HG03066 (cell line): ENCODE measurements around the gene TRMT61B.

Experiments used
- ATAC-seq: cut with Tn5 transposase; IDR thresholded peaks from one replicate; pipeline ENCODE4 v1.9.1; 2021; ENCODE audit warnings: low read depth; ENCODE audit not compliant: unreplicated experiment

Gene TRMT61B

DNA sequence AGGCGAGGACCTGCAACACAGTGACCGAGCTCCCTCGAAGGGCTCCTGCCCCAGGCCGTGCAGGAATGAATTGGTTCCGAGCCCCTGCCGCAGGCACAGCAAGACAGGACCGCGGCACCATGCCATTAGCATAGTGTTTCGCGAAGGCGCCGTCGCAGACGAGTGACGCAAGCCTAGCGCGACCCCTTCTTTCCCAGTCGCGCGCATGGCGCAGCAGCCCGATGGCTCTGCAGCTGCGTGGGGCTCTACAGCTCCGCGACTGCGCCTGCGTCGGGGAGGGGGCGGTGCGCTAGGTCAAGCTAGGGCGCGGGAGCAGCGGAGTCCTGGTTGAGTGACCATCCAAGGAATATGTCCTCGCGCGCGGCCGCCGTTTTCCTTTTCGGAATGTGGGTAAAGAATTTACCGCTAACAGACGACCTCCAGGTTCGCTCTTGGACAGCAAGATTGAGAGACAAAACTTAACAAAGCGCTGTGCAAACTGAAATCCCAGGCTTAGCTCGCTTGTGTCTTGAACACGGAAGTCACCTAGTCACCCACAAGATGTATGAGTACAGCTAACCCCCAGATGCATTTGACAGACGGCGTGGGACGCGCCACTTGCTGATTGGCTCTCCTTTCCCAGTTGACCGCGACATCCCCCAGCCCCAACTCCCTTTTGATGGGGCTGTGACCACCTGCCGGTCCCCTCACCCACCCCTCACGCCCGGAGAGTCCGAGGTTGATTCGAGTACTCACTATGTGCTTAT is at the start of gene TRMT61B:
Gene TRMT61B, minus strand, starts transcription at position 164 of the 746 bp plus-strand sequence. Its CDS starts 32 bp downstream, at position 132.
- ATAC-seq = peak; percentile 98

DNA sequence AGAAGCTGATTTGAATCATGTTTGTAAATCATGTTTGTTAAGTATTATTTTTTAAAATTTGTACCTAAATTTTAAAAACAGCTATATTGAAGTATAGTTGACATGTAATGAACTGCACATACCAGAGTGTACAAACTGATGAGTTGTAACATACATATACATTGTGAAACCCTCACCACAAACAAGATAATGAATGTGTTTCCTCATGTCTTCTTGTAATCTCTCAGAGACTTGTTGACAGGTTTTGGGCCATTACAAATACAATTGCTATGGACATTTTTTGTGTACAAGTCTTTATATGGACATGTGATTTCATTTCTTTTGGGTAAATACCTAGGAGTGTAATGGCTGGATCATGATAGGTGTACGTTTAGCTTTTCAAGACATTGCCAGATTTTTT is 45.8 kb upstream of the TRMT61B start:
- no peak for ATAC-seq

DNA sequence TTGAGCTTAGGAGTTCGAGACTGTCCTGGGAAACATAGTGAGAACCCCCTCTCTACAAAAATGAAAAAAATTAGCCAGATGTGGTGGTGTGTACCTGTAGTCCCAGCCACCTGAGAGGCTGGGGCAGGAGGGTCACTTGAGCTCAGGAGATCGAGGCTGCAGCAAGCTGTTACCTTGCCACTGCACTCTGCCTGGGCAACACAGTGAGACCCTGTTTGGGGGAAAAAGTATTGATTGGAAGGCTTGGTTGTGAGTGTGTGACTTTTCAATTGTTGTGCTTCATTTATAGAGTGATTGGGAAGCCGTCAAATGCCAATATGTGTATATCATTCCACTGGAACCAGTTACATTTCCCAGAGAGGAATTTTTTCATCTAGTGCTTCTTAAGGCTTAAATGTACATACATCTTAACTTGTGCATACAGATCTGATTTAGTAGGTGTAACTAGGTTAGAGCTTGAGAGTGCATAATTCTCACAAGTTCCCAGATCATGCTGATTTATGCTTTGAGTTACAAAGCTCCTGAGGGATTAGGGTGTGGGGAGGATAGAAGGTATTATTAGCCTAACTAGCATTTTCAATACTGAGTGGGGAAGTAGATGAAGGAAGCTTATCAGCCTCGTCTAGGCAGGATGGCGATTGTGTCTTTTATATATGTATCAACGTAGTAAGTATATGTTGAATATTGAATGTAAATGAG is 39.7 kb upstream of the TRMT61B start:
- ATAC-seq = no peak

DNA sequence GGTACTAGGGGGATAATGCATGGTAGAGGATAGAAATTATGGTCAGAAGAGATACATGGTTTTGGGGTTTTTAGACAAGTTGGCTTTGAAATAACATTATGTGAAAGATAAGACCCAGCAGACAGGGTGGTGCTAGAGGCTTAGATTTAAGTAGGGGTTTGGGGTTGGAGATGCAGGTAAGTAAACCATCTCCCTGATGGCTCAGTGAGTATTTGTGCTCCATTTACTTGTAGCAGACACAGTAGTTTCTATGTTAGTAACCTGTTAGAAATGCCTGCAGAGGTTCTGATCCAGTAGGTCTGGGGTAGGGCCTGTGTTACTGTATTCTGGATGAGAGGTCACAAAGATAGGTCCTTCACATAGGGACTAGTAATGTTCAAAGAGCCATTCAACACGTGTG is 38.1 kb upstream of the TRMT61B start:
- ATAC-seq = no peak

DNA sequence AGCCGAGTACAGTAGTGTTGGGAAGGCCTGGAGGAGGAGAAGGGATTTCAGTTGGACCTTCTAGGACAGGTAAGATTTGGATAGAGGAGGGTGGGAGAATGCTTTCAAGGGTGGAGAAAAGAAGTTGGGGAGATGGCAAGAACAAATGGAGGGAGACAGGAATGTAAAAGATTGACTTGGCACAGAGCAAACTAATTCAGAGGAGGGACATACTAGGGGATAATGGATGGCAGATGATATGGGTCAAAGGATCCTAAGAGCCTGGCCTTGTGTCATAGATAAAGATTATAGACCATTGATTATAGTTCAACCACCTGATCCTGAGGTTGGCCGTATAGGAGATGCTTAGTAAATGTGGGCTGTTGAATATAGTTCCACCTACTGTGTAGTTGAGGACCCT is 36.7 kb upstream of the TRMT61B start:
- no peak for ATAC-seq

DNA sequence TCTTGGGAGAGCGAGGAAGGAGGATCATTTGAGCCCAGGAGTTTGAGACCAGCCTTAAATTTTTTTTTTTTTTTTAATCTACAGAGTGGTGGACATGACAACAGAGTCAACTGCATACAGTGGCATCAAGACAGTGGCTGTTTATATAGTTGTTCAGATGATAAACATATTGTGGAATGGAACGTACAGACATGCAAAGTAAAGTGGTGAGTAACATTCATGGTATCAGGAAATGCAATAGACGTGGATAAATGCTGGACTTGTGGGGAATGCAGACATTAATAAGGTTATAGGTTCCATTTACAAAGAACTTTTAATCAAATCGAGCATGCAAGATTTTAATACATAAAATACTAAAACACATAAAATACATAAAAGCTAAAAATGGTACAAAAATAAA is 36.3 kb upstream of the TRMT61B start:
- ATAC-seq = no peak

DNA sequence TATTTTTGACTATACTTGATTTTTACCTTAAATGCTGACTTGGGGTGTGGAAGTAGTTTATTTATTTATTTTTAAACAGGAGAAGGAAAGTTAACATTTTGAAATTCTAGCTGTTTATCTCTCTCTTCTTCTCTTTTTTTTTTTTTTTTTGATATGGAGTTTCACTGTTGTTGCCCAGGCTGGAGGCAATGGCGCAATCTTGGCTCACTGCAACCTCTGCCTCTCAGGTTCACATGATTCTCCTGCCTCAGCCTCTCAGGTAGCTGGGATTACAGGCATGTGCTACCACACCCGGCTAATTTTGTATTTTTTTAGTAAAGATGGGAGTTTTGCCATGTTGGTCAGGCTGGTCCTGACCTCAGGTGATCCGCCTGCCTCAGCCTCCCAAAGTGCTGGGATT is 35.4 kb upstream of the TRMT61B start:
- no peak for ATAC-seq

DNA sequence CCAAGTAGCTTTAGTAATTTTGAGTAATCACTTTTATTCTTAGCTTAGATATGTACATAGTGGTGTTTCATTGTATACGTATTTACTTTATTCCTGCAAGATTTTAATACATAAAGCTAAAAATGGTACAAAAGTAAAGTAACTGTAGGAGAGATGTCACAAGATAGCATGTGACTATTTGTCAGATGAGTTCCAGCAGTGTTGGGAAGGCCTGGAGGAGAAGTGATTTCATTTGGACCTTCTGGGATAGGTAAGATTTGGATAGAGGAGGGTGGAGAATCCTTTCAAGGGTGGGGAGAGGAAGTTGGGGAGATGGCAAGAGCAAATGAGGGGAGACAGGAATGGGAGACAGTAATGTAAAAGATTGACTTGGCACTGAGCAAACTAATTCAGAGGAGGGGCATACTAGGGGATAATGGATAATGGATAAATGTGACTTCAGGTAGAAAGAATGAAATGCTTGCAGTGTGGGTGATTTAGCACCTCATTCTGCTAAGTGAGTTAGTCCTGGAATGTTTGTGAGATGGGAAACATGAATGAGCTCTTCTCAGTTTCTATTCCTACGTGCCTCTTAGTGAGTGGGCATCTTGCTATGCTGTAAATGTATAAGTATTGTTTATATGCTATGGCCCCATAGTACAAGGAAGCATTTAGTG is 34.8 kb upstream of the TRMT61B start:
- no peak for ATAC-seq

DNA sequence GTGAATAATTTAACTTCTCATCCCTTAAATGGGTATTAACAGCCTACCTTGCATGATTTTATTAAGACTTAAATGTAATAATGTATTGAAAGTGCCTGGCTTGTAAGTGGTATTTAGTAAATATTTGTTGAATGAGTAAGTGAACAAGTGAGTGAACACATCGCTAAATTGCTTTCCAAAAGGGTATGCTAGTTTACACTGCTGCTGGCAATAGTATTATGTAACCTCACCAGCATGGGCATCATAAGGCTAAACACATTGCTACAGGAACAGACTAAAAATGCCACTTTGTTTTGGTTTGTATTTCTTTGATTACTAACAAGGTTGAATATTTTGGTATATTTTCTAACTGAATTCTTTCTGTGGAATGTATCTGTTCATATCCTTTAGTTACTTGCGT is 34.2 kb upstream of the TRMT61B start:
- ATAC-seq = no peak

DNA sequence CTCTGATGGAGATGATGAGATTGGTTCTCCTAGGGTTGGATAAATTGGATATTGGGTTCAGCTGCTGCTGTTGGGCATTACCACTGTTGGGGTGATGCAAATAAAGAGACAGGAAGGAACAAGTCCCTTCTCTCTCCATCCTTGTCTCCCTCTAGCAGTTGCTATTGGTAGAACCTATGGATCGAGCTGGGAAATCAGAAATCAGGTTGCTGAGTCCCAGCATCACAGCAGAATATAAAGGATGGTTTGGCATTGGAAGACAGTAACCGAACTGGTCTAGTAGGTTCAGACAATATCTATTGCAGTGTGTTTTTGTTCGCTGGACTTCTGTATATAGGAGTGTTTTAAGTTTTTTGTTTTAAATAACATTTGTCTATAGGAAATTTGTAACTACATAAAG is 32.5 kb upstream of the TRMT61B start:
- no peak for ATAC-seq

DNA sequence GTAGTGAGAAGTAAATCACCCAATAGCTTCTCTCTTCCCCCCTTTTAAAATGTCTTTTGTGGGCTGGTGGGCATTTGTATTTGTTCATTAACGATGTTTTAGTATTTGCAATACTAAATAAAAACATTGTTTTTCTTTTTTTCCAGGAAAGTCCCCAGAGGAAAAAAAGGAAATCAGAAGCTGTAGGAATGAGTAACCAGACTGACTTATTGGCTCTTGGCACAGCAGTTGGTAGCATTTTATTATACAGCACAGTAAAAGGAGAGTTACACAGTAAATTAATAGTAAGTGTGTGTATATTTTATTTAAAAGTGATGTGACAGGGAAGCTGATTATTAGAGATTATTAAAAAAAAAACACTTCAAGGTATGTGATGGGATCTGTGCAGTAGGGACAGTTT is 31.7 kb upstream of the TRMT61B start:
- ATAC-seq = no peak

DNA sequence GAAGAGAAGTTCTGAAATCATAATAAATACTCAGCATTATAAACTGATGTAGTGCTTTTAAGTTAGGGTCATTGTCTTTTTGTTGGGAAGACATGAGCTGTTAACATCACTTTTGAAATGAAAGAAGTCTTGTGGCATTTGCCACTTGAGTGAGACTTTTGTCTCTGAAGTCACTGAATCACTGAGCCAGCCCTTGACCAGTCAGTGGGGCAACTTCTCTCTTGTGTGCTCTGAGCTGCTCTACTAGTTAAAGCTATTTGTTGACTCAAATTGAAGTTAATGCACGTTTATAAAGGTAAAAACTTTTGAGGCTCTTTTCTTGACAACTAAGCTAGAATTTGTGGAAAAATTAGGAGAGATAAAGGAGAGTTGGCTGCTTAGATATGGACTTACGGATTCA is 31.1 kb upstream of the TRMT61B start:
- no peak for ATAC-seq

DNA sequence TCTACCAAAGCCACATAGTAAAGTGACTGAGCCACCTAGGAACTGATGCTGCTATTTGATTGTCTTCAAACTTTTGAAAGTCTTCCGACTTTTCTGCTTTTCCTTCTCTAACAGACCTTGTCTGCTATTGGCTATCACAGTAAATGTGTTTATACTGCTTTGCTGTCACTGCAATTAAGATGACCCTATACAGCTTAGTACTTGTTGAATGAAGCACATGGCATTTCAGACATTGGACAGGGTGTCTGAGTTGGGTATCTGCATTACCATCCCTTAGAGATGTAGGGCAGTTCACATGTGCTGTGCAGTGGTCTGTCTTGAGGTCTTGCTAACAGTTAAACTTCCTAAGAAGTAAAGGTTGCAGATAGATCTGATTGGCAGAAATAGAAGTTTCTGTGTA is 27.9 kb upstream of the TRMT61B start:
- no peak for ATAC-seq

DNA sequence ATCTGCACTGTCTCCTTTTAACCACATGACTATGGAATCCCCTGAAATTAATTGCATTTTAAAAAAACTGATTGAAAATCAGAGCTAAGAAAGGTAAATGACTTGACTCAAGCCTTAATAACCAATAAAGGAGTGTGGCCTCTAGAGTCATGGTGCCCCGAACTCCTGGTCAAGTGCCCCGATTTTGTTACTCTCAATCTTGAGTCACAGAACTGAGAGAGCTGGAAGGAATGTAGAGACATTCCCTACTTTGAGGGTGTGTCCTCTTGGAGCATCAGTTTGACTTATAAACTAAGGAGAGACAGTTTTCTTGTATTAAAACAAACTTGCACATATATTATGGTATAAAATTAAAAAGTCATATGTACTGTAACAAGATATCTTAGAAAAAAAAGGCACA is 26.8 kb upstream of the TRMT61B start:
- ATAC-seq = no peak

DNA sequence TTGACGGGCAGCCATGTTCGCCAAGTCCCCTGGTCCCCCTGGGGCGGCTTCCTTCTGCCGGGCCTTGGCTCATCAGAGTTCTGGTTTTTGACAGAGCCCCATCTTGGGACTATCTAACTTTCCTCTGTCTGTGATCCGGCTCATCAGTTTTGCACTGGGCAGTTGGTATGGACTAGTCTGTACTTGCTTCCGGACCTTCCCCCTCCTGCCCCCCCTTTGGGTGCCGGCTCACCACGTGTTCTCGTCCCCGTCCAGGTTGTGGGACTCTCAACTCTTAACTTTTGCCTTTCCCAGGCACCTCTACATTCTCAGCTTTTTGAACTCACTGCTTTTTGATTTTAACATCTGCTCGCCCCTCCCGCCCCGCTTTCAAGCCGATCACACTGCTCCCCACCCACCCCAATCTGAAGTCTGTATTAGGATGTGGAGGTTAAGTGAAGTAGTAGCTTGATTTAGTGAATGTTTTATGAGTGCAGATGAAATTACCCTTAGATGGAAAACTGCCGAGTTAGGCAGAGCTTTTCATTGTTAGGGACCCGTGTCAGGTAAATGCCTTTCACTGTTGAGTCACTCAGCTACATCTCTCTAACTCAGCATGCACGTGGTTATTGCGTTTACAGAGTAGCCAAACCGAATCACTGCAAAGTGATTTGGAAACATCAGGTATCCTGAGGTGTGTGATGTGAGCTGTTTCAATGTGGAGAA is 25.2 kb upstream of the TRMT61B start:
- ATAC-seq = peak; percentile 35

DNA sequence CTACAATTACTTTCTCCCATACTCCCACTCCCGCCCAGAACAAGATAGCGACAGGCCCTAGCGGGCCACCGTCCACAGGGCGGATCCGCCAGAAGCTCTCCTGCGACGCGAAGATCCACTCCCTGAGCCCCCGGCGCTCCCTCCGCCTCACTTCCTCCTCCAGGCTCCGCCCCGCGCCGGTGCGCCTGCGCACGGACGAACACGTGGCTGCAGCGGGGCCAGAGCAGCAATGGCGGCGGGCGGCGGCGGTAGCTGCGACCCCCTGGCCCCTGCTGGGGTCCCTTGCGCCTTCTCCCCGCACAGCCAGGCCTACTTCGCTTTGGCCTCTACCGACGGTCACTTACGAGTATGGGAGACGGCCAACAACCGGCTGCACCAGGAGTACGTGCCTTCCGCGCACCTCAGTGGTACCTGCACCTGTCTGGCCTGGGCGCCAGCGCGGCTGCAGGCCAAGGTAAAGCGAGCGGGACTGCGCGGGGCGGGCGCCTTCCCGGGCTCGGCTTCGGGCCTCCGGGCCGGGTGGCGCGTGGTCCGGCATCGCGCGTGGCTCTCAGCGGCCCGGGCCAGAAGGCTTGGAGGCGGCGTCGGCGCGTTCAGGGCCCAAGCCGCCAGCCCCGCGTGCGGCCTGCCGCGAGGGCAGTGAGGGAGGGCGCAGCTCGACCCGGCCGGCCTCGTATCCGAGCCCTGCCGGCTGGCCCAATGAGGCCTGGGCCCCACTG is 24.5 kb upstream of the TRMT61B start, which contains the start of gene WDR43:
Gene WDR43, plus strand, starts transcription at position 198 of the 719 bp plus-strand sequence. Its CDS starts 32 bp downstream, at position 230.
- peak; percentile 74 for ATAC-seq

DNA sequence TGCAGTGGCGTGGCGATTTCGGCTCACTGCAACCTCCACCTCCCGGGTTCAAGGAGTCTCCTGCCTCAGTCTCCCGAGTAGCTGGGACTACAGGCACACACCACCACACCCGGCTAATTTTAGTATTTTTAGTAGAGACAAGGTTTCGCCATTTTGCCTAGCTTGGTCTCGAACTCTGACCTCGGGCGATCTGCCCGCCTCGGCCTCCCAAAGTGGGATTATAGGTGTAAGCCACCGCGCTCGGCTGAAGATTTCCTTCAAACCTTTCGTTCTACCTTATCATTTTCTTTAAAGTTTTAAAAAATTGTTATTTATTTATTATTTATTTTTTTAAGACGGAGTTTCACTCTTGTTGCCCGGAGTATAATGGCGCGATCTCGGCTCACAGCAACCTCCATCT is 23.4 kb upstream of the TRMT61B start:
- ATAC-seq = no peak

DNA sequence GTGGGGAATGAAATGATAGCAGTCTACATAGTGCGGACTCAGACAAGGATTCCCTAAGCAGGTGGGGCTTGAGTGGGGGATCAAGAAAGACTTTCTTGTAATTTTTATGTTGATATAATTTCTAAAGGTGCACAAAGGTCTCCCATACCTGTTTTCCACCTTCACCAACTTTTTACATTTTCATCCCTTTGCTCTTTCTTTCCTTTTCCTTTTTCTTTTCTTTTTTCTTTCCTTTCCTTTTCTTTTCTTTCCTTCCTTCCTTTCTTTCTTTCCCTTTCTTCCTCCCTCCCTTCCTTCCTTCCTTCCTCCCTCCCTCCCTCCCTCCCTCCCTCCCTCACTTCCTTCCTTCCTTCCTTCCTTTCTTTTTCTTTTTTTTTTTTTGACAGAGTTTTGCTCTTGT is 10.1 kb upstream of the TRMT61B start:
- no peak for ATAC-seq

DNA sequence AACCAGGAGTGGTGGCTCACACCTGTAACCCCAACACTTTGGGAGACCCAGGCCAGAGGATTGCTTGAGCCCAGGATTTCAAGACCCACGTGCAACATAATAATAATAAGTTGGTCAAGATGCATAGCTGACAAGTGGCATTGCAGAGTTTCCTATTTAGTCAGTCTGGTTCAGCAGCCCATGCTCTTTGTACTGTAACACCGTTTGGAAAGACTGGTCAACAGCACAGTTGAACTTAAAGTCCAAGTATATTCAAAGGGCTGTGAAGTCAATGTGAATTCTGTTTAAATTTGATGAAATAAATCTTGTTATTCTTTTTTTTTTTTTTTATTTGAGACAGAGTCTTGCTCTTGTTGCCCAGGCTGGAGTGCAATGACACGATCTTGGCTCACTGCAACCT is 1.5 kb upstream of the TRMT61B start:
- no peak for ATAC-seq

DNA sequence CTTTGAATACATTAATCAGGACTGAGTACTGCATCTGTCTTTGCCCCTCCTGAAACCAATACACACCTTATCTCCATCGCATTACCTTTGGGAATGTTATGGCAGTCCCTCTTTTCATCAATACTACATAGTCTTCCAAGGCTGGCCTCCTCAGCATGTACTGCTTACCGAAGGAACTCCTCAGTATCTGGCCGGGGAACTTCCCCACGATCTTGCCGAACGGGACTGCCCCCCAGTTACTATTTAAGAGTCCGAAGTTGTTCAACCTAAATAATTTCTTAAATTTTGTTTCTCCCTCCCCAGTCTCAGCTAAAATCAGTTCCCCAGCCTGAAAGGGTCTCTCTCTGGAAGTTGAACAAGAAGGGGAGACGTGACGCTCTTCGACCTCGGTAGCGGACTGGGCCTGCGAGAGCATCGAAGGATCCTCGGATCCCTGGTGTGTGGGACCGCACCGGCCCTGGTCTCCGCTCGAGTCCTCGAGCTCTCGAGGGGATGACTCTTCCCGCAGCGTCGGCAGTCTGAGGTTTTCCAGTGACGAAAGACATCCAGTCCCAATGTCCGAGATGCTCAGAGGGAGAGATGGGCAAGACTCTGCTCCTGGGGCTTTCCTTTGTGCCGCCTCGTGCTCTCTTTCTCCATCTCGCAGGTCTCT is 489 bp downstream of the TRMT61B start:
- peak; percentile 26 for ATAC-seq
